ENCODE measurements around the gene ARMC2. TPM values are rescaled to one million over a fixed set of nuclear protein-coding genes. Genes with fewer than 3 reads are reported as not detected.

Gene ARMC2
- total and polyA plus RNA-seq, 2 of the 8 experiments (the other 6 are each of a cell fraction or from before 2014, with no cell fraction given), result 1.6 to 4.4 TPM

- Histone ChIP-seq H3K27ac (ENCODE audit: low read depth, low read length) (no peak overlapping the region), H3K18ac (ENCODE audit: extremely low read depth, low read length) (no peak overlapping the region), H3K4me3 (ENCODE audit: extremely low read depth in 1 of 4, insufficient read depth in 2 of 4, low read depth in 3 of 4, low read length in 4 of 4) (no peak overlapping the region), H2BK15ac (ENCODE audit: low read length) (no peak overlapping the region), H3K4ac (replicated peaks; ENCODE audit: insufficient read length, low read depth, low read length) (no peak overlapping the region), H3K23ac (ENCODE audit: insufficient read length) (no peak overlapping the region), H2BK20ac (ENCODE audit: low read length) (no peak overlapping the region), H3K23me2 (ENCODE audit: low read depth, low read length) (no peaks in the 10 kb centered on the region), H3K56ac (replicated peaks; ENCODE audit: insufficient read length, low read depth, low read length) (no peak overlapping the region), H3K79me2 (ENCODE audit: control insufficient read depth in 1 of 2, insufficient read depth in 2 of 2, low read length in 2 of 2) (no peaks in the 10 kb centered on the region), H4K91ac (replicated peaks; ENCODE audit: insufficient read length, low read length) (no peak overlapping the region), H2AK5ac (ENCODE audit: low read depth, low read length) (no peak overlapping the region), H3K9ac (replicated peaks in 1 of 4; ENCODE audit: extremely low read depth in 1 of 4, low read depth in 3 of 4, low read length in 3 of 4) (no peak overlapping the region), H3K14ac (ENCODE audit: insufficient read length) (no peak overlapping the region), H2BK120ac (replicated peaks; ENCODE audit: low read depth, low read length) (no peak overlapping the region), H2BK5ac (ENCODE audit: low read depth, low read length) (no peak overlapping the region), H4K5ac (ENCODE audit: insufficient read length, low read depth, low read length) (no peak overlapping the region), H3K9me3 (ENCODE audit: insufficient read depth in 2 of 2, low read depth in 1 of 2, low read length in 1 of 2) (no peaks in the 10 kb centered on the region), H2BK12ac (ENCODE audit: low read depth, low read length) (no peak overlapping the region), H3K4me1 (replicated peaks in 1 of 4; ENCODE audit: control insufficient read depth in 3 of 4, insufficient read depth in 4 of 4, low read length in 3 of 4) (peaks cover 2 to 6% (median 3%) of the 10 kb centered on the region in 4 experiments), H3K4me2 (ENCODE audit: insufficient read depth in 1 of 2, low read depth in 2 of 2, low read length in 2 of 2) (no peak overlapping the region), H4K20me1 (replicated peaks in 1 of 2; ENCODE audit: control insufficient read depth in 1 of 2, insufficient read depth in 2 of 2, low read length in 2 of 2) (no peaks in the 10 kb centered on the region), H3K36me3 (ENCODE audit: control insufficient read depth in 2 of 4, insufficient read depth in 4 of 4, low read length in 3 of 4) (no peaks in the 10 kb centered on the region), H2AFZ (ENCODE audit: low read length) (no peak overlapping the region), H4K8ac (ENCODE audit: extremely low read depth, insufficient read depth, low read length) (no peak overlapping the region), H3K27me3 (replicated peaks in 1 of 4; ENCODE audit: control insufficient read depth in 3 of 4, extremely low read depth in 1 of 4, insufficient read depth in 3 of 4, low read length in 3 of 4) (no peaks in the 10 kb centered on the region), H3K79me1 (ENCODE audit: low read depth, low read length) (no peaks in the 10 kb centered on the region)
- POLR2A ChIA-PET (ENCODE audit: partially characterized antibody), result interaction anchor here (1.4 kb wide), 1 partner anchor 21 kb away, joined by 3 read pairs; no protein-coding TSS in a partner anchor
- FAIRE-seq (no peak), DNase-seq (ENCODE audit: low read depth in 1 of 2, low spot score in 2 of 2) (no peak)
- WGBS, 2 experiments (ENCODE audit: extremely low coverage in 1 of 2, insufficient coverage in 1 of 2, insufficient read length in 1 of 2, insufficient replicate concordance in 2 of 2, low coverage in 1 of 2, low lambda C conversion rate in 2 of 2, missing lambda C conversion rate in 1 of 2), result 81% methylated on average over 2 of the region's 2 CpGs; no CpG with 5 or more reads in 1 of the 2 experiments
- CTCF ChIA-PET (ENCODE audit: partially characterized antibody), result no interaction called here
- TF ChIP-seq POU5F1 (IDR thresholded peaks at IDR 0.05; ENCODE audit: low read depth, low read length), result no peak
- no peak for TF ChIP-seq GTF2F1 (IDR thresholded peaks at IDR 0.05; ENCODE audit: borderline replicate concordance, low read depth, low read length)
- no peak for TF ChIP-seq CTBP2 (IDR thresholded peaks at IDR 0.05; ENCODE audit: borderline replicate concordance, insufficient read depth, insufficient read length, low read length)
- TF ChIP-seq FOSL1 (IDR thresholded peaks at IDR 0.05; ENCODE audit: insufficient read depth, low read depth, low read length), result no peak
- no peak for TF ChIP-seq RFX5 (IDR thresholded peaks at IDR 0.05; ENCODE audit: borderline replicate concordance, low read depth, low read length)
- TF ChIP-seq BCL11A (IDR thresholded peaks at IDR 0.05; ENCODE audit: low read depth in 2 of 2, low read length in 2 of 2), result no peak
- TF ChIP-seq SP4 (IDR thresholded peaks at IDR 0.05; ENCODE audit: low read length), result no peak
- TF ChIP-seq POLR2AphosphoS5 (IDR thresholded peaks at IDR 0.05; ENCODE audit: low read depth, low read length), result no peak
- no peak for TF ChIP-seq SAP30 (IDR thresholded peaks at IDR 0.05; ENCODE audit: insufficient read depth, insufficient replicate concordance, low read length)
- no peak for TF ChIP-seq RAD21 (IDR thresholded peaks at IDR 0.05 in 1 of 2, conservative IDR thresholded peaks at IDR 0.05 in 1 of 2; ENCODE audit: low read depth in 2 of 2, low read length in 2 of 2)
- no peak for TF ChIP-seq SIRT6 (IDR thresholded peaks at IDR 0.05; ENCODE audit: low read length)
- no peak for TF ChIP-seq TBP (IDR thresholded peaks at IDR 0.05; ENCODE audit: low read depth, low read length)
- TF ChIP-seq NANOG (IDR thresholded peaks at IDR 0.05; ENCODE audit: insufficient read depth, low read depth, low read length, poor library complexity, severe bottlenecking), result no peak
- no peak for TF ChIP-seq HDAC6 (IDR thresholded peaks at IDR 0.05; ENCODE audit: low read depth, low read length)
Measured at GRCh38 chr6:108941859-108942258, 93.6 kb downstream of the ARMC2 start.

Data from H1 (cell line).